HepG2 (cell line): ENCODE measurements around the gene MLX. TPM values are rescaled to one million over a fixed set of nuclear protein-coding genes. Genes with fewer than 3 reads are reported as not detected.

ENCODE experiments used
- SRF ChIP-seq: IDR thresholded peaks from 2 replicates; pipeline ENCODE4 v1.6.1; 2011; ENCODE audit warnings: mild to moderate bottlenecking, low read depth, low read length, moderate library complexity
- SRSF4 ChIP-seq: fragments of 200-400 bp; formaldehyde crosslinking; IDR thresholded peaks from one replicate; pipeline ENCODE4 v1.6.1; 2018; ENCODE audit warnings: mild to moderate bottlenecking, low read depth, low read length, moderate library complexity; ENCODE audit not compliant: poor library complexity, severe bottlenecking
- YEATS4 ChIP-seq: sonication (generic); formaldehyde crosslinking; IDR thresholded peaks from 2 replicates; pipeline ENCODE4 v1.4.0; 2020; ENCODE audit warnings: missing genetic modification reagents, borderline replicate concordance
- ZFP82 ChIP-seq: sonication (generic); formaldehyde crosslinking; IDR thresholded peaks from 2 replicates; pipeline ENCODE4 v1.5.1; 2020; ENCODE audit warnings: mild to moderate bottlenecking, missing genetic modification reagents, borderline replicate concordance
- ZNF569 ChIP-seq: sonication (generic); formaldehyde crosslinking; IDR thresholded peaks from 2 replicates; pipeline ENCODE4 v1.5.0; 2020; ENCODE audit warnings: mild to moderate bottlenecking, missing genetic modification reagents, moderate library complexity, borderline replicate concordance
- ZNF747 ChIP-seq: sonication (generic); formaldehyde crosslinking; IDR thresholded peaks from 2 replicates; pipeline ENCODE4 v1.8.1; 2023; ENCODE audit warnings: missing genetic modification reagents, mild to moderate bottlenecking, borderline replicate concordance
- polyA plus RNA-seq, 8 experiments: library from polyadenylated mRNA; depleted of rRNA in 3 of 8; stranded (reverse) in 7 of 8; unstranded in 1 of 8; fragments of >200 nt; fragmentation: Illumina TruSeq in 4 of 8; extraction: Trizol in 4 of 8; gene quantifications; 2 replicates each; pipeline versions ENCODE4 v1.2.1 to v1.2.3, GENCODE V29; 2011 to 2016; ENCODE audit warnings: low read depth in 4 of 8, missing spikeins in 1 of 8, mixed read lengths in 1 of 8; ENCODE audit not compliant: insufficient read depth in 1 of 8
- total RNA-seq, 5 experiments: library from RNA; depleted of rRNA; stranded (reverse); fragments of >200 nt; fragmentation: Illumina TruSeq; extraction: Trizol; gene quantifications; 2 replicates each; pipeline ENCODE4 v1.2.3, GENCODE V29; 2016; ENCODE audit warnings: low read depth in 1 of 5
- TF ChIP-seq, protein P1 (sequence below): sonication (generic); formaldehyde crosslinking; IDR thresholded peaks from 2 replicates; pipeline ENCODE4 v1.9.0; 2022; ENCODE audit warnings: missing genetic modification reagents, mild to moderate bottlenecking, borderline replicate concordance
- TF ChIP-seq, protein P2 (sequence below): sonication (generic); IDR thresholded peaks from 2 replicates; pipeline ENCODE4 v1.6.1; 2016; ENCODE audit warnings: low read depth, borderline replicate concordance
- TF ChIP-seq, protein P3 (sequence below), 2 experiments: sonication (generic) in 1 of 2; formaldehyde crosslinking in 1 of 2; IDR thresholded peaks; 2 replicates each; pipeline versions ENCODE4 v1.5.1 to v1.6.1; 2011 to 2020; ENCODE audit warnings: borderline replicate concordance in 1 of 2, low read depth in 1 of 2, low read length in 1 of 2, mild to moderate bottlenecking in 1 of 2, missing genetic modification reagents in 1 of 2, moderate library complexity in 1 of 2
- TF ChIP-seq, protein P4 (sequence below): sonication (generic); formaldehyde crosslinking; IDR thresholded peaks from 2 replicates; pipeline ENCODE4 v1.5.0; 2020; ENCODE audit warnings: missing genetic modification reagents
- TF ChIP-seq, protein P5 (sequence below): sonication (generic); formaldehyde crosslinking; IDR thresholded peaks from 2 replicates; pipeline ENCODE4 v1.4.0; 2020; ENCODE audit warnings: missing genetic modification reagents, mild to moderate bottlenecking, borderline replicate concordance
- TF ChIP-seq, protein P6 (sequence below): IDR thresholded peaks from 2 replicates; pipeline ENCODE4 v1.6.1; 2016; ENCODE audit warnings: low read depth, missing genetic modification reagents, missing compliant biosample characterization

Gene MLX
- total and polyA plus RNA-seq, 2 of the 13 experiments (the other 11 are each of a cell fraction or from before 2014, with no cell fraction given), result 38.9 to 74.4 TPM

DNA sequence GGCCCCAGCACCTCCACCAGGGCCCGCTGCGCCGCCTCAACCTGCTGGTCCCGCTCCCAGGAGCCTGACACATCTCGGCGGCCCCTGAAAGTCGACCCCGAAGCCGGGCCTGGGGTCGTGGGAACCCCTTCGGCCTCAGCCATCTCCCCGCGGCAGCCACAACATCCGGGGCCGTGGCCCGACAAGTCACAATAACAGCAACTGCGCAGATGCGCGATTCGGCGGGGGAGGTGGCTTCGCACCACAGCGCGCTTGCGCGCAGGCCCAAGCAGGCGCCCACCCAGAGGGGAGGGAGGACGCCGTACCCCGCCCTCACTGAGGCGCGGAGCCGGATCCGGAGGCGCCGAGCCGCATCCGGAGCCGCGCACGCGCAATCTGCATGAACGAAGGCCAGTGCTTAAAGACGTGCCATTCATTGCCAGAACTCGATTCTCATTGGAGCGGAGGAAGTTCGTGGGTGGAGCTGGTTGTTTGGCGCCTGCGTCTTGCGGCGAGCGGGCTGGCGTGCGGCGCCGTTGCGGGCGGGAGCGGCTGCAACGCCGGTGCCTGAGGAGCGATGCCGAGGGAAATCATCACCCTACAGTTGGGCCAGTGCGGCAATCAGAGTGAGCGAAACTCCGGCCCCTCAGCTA, 42.4 kb downstream of the MLX start, which contains the start of the genes RETREG3 and TUBG1 (continued):
- TF ChIP-seq SRF, result no peak
- TF ChIP-seq, protein P1, sequence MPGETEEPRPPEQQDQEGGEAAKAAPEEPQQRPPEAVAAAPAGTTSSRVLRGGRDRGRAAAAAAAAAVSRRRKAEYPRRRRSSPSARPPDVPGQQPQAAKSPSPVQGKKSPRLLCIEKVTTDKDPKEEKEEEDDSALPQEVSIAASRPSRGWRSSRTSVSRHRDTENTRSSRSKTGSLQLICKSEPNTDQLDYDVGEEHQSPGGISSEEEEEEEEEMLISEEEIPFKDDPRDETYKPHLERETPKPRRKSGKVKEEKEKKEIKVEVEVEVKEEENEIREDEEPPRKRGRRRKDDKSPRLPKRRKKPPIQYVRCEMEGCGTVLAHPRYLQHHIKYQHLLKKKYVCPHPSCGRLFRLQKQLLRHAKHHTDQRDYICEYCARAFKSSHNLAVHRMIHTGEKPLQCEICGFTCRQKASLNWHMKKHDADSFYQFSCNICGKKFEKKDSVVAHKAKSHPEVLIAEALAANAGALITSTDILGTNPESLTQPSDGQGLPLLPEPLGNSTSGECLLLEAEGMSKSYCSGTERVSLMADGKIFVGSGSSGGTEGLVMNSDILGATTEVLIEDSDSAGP (CRISPR knock-in tag), result peak; percentile 91
- TF ChIP-seq, protein P2, sequence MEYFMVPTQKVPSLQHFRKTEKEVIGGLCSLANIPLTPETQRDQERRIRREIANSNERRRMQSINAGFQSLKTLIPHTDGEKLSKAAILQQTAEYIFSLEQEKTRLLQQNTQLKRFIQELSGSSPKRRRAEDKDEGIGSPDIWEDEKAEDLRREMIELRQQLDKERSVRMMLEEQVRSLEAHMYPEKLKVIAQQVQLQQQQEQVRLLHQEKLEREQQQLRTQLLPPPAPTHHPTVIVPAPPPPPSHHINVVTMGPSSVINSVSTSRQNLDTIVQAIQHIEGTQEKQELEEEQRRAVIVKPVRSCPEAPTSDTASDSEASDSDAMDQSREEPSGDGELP, result no peak
- TF ChIP-seq, protein P3, sequence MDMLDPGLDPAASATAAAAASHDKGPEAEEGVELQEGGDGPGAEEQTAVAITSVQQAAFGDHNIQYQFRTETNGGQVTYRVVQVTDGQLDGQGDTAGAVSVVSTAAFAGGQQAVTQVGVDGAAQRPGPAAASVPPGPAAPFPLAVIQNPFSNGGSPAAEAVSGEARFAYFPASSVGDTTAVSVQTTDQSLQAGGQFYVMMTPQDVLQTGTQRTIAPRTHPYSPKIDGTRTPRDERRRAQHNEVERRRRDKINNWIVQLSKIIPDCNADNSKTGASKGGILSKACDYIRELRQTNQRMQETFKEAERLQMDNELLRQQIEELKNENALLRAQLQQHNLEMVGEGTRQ (IDR thresholded peaks at IDR 0.05; ENCODE audit: low read depth, low read length), result no peak
- TF ChIP-seq, protein P3 (CRISPR knock-in tag; IDR thresholded peaks at IDR 0.05; ENCODE audit: borderline replicate concordance), result no peak
- TF ChIP-seq ZNF569 (CRISPR knock-in tag), result no peak
- TF ChIP-seq, protein P4, sequence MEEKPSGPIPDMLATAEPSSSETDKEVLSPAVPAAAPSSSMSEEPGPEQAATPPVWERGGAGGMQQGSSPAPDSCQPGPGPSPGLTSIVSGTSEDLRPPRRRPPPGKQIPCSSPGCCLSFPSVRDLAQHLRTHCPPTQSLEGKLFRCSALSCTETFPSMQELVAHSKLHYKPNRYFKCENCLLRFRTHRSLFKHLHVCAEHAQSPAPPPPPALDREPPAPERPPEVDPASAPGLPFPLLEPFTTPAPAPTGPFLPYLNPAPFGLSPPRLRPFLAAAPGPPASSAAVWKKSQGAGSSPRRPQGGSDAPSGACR (CRISPR knock-in tag), result peak; percentile 95
- TF ChIP-seq, protein P5, sequence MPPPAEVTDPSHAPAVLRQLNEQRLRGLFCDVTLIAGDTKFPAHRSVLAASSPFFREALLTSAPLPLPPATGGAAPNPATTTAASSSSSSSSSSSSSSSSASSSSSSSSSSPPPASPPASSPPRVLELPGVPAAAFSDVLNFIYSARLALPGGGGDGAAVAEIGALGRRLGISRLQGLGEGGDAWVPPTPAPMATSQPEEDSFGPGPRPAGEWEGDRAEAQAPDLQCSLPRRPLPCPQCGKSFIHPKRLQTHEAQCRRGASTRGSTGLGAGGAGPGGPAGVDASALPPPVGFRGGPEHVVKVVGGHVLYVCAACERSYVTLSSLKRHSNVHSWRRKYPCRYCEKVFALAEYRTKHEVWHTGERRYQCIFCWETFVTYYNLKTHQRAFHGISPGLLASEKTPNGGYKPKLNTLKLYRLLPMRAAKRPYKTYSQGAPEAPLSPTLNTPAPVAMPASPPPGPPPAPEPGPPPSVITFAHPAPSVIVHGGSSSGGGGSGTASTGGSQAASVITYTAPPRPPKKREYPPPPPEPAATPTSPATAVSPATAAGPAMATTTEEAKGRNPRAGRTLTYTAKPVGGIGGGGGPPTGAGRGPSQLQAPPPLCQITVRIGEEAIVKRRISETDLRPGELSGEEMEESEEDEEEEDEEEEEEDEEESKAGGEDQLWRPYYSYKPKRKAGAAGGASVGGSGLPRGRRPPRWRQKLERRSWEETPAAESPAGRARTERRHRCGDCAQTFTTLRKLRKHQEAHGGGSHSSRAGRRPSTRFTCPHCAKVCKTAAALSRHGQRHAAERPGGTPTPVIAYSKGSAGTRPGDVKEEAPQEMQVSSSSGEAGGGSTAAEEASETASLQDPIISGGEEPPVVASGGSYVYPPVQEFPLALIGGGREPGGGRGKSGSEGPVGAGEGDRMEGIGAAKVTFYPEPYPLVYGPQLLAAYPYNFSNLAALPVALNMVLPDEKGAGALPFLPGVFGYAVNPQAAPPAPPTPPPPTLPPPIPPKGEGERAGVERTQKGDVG (CRISPR knock-in tag), result no peak; the same call in 1 of the 2 replicates
- TF ChIP-seq, protein P6, sequence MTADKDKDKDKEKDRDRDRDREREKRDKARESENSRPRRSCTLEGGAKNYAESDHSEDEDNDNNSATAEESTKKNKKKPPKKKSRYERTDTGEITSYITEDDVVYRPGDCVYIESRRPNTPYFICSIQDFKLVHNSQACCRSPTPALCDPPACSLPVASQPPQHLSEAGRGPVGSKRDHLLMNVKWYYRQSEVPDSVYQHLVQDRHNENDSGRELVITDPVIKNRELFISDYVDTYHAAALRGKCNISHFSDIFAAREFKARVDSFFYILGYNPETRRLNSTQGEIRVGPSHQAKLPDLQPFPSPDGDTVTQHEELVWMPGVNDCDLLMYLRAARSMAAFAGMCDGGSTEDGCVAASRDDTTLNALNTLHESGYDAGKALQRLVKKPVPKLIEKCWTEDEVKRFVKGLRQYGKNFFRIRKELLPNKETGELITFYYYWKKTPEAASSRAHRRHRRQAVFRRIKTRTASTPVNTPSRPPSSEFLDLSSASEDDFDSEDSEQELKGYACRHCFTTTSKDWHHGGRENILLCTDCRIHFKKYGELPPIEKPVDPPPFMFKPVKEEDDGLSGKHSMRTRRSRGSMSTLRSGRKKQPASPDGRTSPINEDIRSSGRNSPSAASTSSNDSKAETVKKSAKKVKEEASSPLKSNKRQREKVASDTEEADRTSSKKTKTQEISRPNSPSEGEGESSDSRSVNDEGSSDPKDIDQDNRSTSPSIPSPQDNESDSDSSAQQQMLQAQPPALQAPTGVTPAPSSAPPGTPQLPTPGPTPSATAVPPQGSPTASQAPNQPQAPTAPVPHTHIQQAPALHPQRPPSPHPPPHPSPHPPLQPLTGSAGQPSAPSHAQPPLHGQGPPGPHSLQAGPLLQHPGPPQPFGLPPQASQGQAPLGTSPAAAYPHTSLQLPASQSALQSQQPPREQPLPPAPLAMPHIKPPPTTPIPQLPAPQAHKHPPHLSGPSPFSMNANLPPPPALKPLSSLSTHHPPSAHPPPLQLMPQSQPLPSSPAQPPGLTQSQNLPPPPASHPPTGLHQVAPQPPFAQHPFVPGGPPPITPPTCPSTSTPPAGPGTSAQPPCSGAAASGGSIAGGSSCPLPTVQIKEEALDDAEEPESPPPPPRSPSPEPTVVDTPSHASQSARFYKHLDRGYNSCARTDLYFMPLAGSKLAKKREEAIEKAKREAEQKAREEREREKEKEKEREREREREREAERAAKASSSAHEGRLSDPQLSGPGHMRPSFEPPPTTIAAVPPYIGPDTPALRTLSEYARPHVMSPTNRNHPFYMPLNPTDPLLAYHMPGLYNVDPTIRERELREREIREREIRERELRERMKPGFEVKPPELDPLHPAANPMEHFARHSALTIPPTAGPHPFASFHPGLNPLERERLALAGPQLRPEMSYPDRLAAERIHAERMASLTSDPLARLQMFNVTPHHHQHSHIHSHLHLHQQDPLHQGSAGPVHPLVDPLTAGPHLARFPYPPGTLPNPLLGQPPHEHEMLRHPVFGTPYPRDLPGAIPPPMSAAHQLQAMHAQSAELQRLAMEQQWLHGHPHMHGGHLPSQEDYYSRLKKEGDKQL, result 0 out of 2 replicates have a peak, but pooled peaks have one; percentile 24
- peak; percentile 87 for TF ChIP-seq YEATS4 (CRISPR knock-in tag)
- TF ChIP-seq ZNF747, result no peak; the same call in 1 of the 2 replicates
- TF ChIP-seq SRSF4, result no peak
- no peak for TF ChIP-seq ZFP82
